Spleen (tissue), 11 donors: ENCODE results near the gene CLASP2. TPM values are rescaled to one million over a fixed set of nuclear protein-coding genes. Genes with fewer than 3 reads are reported as not detected.

ENCODE experiments used
- DNase-seq: peaks from one replicate; pipeline ENCODE4 v3.0.0-alpha.2; 2020
- H3K27ac ChIP-seq, 8 donors: fragments of 200-600 bp; sonication (generic) in 7 of 8; 1 replicate in 4 of 8; 2 replicates in 4 of 8; pipeline versions ENCODE4 v1.5.0 to v1.8.0; 2016 to 2021; ENCODE audit warnings: inconsistent platforms in 4 of 8, mild to moderate bottlenecking in 4 of 8, moderate library complexity in 1 of 8
- H3K27me3 ChIP-seq, 7 donors: fragments of 200-600 bp; sonication (generic) in 6 of 7; replicated peaks in 1 of 7; 1 replicate in 4 of 7; 2 replicates in 3 of 7; pipeline versions ENCODE4 v1.5.0 to v1.8.0; 2016 to 2021; ENCODE audit warnings: inconsistent platforms in 3 of 7, mild to moderate bottlenecking in 1 of 7
- H3K36me3 ChIP-seq, 6 donors: fragments of 200-600 bp; sonication (generic) in 5 of 6; 1 replicate in 4 of 6; 2 replicates in 2 of 6; pipeline versions ENCODE4 v1.5.0 to v1.8.0; 2016 to 2021; ENCODE audit warnings: inconsistent platforms in 2 of 6
- H3K4me1 ChIP-seq, 6 donors: fragments of 200-600 bp; sonication (generic) in 5 of 6; 1 replicate in 3 of 6; 2 replicates in 3 of 6; pipeline versions ENCODE4 v1.5.0 to v1.8.0; 2016 to 2021; ENCODE audit warnings: inconsistent platforms in 3 of 6
- H3K4me3 ChIP-seq, 8 donors: fragments of 200-600 bp; sonication (generic) in 7 of 8; 1 replicate in 4 of 8; 2 replicates in 4 of 8; pipeline versions ENCODE4 v1.5.0 to v1.8.0; 2016 to 2021; ENCODE audit warnings: inconsistent platforms in 4 of 8, mild to moderate bottlenecking in 4 of 8, moderate library complexity in 2 of 8
- H3K9me3 ChIP-seq, 8 donors: fragments of 200-600 bp; sonication (generic) in 7 of 8; 1 replicate in 4 of 8; 2 replicates in 4 of 8; pipeline versions ENCODE4 v1.5.0 to v1.8.0; 2016 to 2021; ENCODE audit warnings: inconsistent platforms in 4 of 8
- CTCF ChIP-seq, 11 experiments: fragments of 200-600 bp in 7 of 11; fragments of 450-650 bp in 4 of 11; sonication (generic) in 4 of 11; IDR thresholded peaks in 8 of 11; conservative IDR thresholded peaks in 3 of 11; 1 replicate in 7 of 11; 2 replicates in 4 of 11; pipeline versions ENCODE4 v1.4.0 to v1.8.0; 2016 to 2021; ENCODE audit warnings: antibody characterized with exemption in 11 of 11, inconsistent platforms in 4 of 11, mild to moderate bottlenecking in 1 of 11
- POLR2A ChIP-seq, 3 donors: fragments of 450-650 bp; IDR thresholded peaks; one replicate each; pipeline ENCODE4 v1.5.1; 2017; ENCODE audit warnings: antibody characterized with exemption in 3 of 3, mild to moderate bottlenecking in 1 of 3
- POLR2AphosphoS5 ChIP-seq, 3 donors: sonication (generic); formaldehyde crosslinking; IDR thresholded peaks; one replicate each; pipeline ENCODE4 v1.5.1; 2017; ENCODE audit warnings: antibody characterized with exemption in 3 of 3
- WGBS, 5 donors: extraction: QIAGEN DNeasy Blood & Tissue Kit in 3 of 5; methylation state at CpG; one replicate each; pipeline versions ENCODE4 v1.1.5 to v1.1.7; 2013 to 2018; 5-methylcytosine and 5-hydroxymethylcytosine counted together
- intact Hi-C: fragments of 100-400 bp; cut with DNase I; formaldehyde crosslinking; loops from one replicate; pipeline ENCODE4 v1.15.0; 2023; ENCODE audit warnings: low total_unique reads
- polyA plus RNA-seq, 3 donors: library from polyadenylated mRNA; stranded (reverse); fragments of 200-250 nt; gene quantifications; one replicate each; pipeline ENCODE4 v1.2.1, GENCODE V29; 2013
- total RNA-seq, 7 donors: library from RNA; depleted of rRNA in 3 of 7; stranded (reverse); fragments of >200 nt in 3 of 7; fragmentation: NEBNext Ultra II Directional in 4 of 7; extraction: Animal tissue kit (Norgen Biotek cat#: 25700) in 4 of 7; gene quantifications; one replicate each; pipeline versions ENCODE4 v1.1.0 to v1.2.1, GENCODE V29; 2016 to 2021
- donor health status: healthy with polysubstance abuse.
- donor health status: DM: no; HTN: no; CAD: no; lungs with moderate emphysema.
- donor health status: DM: no; HTN: no; CAD: no.
- donor health status: Bipolar disorder and iron deficiency.
- donor health status: healthy.
- donor health status: DM: no; HTN: no; CAD: no.
- donor health status: DM: yes; HTN: yes; CAD: no.

Gene CLASP2
- total and polyA plus RNA-seq, 10 donors, result 8.7 to 200 (median 72.5) TPM

DNA sequence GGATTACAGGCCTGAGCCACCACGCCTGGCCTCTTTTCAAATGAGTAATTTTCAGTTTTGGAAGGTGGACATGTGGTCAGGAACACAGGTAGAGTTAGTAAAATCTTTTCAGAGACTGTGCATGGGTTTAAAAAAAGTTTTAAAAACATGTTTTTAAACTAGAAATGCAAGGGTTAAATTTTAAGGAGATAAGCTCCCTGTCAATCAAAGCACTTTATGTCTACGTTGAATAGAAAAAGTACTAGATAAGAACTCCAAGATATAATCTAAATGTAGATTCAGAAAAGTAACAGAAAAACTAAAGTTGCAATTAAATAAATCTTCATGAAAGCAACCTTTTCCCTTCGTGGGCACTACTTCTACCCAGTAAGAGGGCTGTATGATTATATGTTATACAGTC is 131.7 kb downstream of the CLASP2 start:
- H3K27me3 ChIP-seq, result no peaks in the 10 kb centered on the region
- no peak for DNase-seq
- intact Hi-C loops, result no loop called here
- H3K36me3 ChIP-seq, result peaks cover 0 to 97% (median 47%) of the 10 kb centered on the region in 6 donors
- H3K4me1 ChIP-seq, result no peaks in the 10 kb centered on the region
- WGBS, 5 donors, result 78 to 83% (median 80%) methylated on average over 3 of the region's 3 CpGs
- TF ChIP-seq CTCF (IDR thresholded peaks at IDR 0.05 in 8 of 11, conservative IDR thresholded peaks at IDR 0.05 in 3 of 11) (no peak), POLR2A (IDR thresholded peaks at IDR 0.05) (no peak), POLR2AphosphoS5 (IDR thresholded peaks at IDR 0.05) (no peak)
- H3K4me3 ChIP-seq, result no peak overlapping the region
- H3K9me3 ChIP-seq, result no peaks in the 10 kb centered on the region
- no peak overlapping the region for H3K27ac ChIP-seq

DNA sequence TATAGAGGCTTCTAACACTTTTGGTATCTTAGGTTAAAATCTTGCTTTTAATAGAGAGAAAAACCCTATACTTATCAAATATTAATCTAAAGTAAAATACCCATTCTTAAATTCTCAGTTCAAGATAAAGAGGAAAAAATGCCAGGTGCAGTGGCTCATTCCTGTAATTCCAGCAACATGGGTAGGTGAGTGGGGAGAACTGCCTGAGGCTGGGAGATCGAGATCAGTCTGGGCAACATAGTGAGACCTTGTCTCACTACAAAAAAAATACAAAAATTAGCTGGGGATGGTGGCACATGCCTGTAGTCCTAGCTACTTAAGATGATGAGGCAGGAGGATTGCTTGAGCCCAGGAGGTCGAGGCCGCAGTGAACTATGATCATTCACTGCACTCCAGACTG is 135.8 kb downstream of the CLASP2 start:
- H3K36me3 ChIP-seq, result peaks cover 0 to 90% (median 28%) of the 10 kb centered on the region in 6 donors
- 91 to 97% (median 94%) methylated on average over 3 of the region's 3 CpGs for WGBS, 5 donors
- no peak for TF ChIP-seq POLR2AphosphoS5 (IDR thresholded peaks at IDR 0.05)
- no peak for TF ChIP-seq CTCF (IDR thresholded peaks at IDR 0.05 in 8 of 11, conservative IDR thresholded peaks at IDR 0.05 in 3 of 11)
- no peak for TF ChIP-seq POLR2A (IDR thresholded peaks at IDR 0.05)

GRCh38 chr3:33581666-33582065 is 136.4 kb downstream of the CLASP2 start:
- Histone ChIP-seq H3K36me3 (peaks cover 0 to 90% (median 28%) of the 10 kb centered on the region in 6 donors), H3K27ac (no peak overlapping the region), H3K4me1 (no peaks in the 10 kb centered on the region), H3K27me3 (no peaks in the 10 kb centered on the region), H3K9me3 (no peaks in the 10 kb centered on the region), H3K4me3 (no peak overlapping the region)
- no peak for DNase-seq
- WGBS, 5 donors, result 89 to 94% (median 92%) methylated on average over 10 of the region's 10 CpGs
- no peak for TF ChIP-seq POLR2AphosphoS5 (IDR thresholded peaks at IDR 0.05)
- TF ChIP-seq CTCF (IDR thresholded peaks at IDR 0.05 in 8 of 11, conservative IDR thresholded peaks at IDR 0.05 in 3 of 11), result no peak
- no peak for TF ChIP-seq POLR2A (IDR thresholded peaks at IDR 0.05)
- intact Hi-C loops, result no loop called here

More for the DNA sequence above, 135.8 kb downstream of the CLASP2 start:
- Histone ChIP-seq H3K9me3 (no peaks in the 10 kb centered on the region), H3K4me3 (no peak overlapping the region), H3K4me1 (no peaks in the 10 kb centered on the region), H3K27me3 (no peaks in the 10 kb centered on the region), H3K27ac (no peak overlapping the region)
- no peak for DNase-seq
- intact Hi-C loops, result no loop called here

DNA sequence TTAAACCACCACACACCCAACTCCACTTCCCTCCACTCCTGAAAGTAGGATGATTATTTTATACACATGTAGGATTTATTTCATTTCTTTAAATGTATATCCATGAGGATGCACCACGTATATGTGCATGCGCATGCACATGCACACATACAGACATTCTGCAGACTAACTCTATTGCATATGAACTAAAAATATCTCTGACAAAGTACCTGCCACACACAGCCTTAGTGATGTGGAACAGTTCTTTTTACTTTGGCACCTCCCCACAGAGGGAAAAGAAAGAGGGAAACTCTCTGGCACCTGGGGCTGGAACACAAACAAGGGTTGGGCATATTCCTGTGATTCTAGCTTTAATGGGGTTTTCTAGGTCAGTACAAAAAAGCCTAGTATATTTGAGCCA is 138.2 kb downstream of the CLASP2 start:
- Histone ChIP-seq H3K9me3 (no peaks in the 10 kb centered on the region), H3K36me3 (peaks cover 0 to 89% (median 30%) of the 10 kb centered on the region in 6 donors), H3K4me3 (no peak overlapping the region), H3K27me3 (no peaks in the 10 kb centered on the region), H3K4me1 (no peaks in the 10 kb centered on the region), H3K27ac (no peak overlapping the region)
- 96 to 100% (median 97%) methylated on average over 2 of the region's 2 CpGs for WGBS, 5 donors
- TF ChIP-seq CTCF (IDR thresholded peaks at IDR 0.05 in 8 of 11, conservative IDR thresholded peaks at IDR 0.05 in 3 of 11), result no peak
- TF ChIP-seq POLR2A (IDR thresholded peaks at IDR 0.05), result no peak
- TF ChIP-seq POLR2AphosphoS5 (IDR thresholded peaks at IDR 0.05), result no peak
- DNase-seq, result no peak
- intact Hi-C loops, result no loop called here
